Stimulated activated CD4-positive, alpha-beta T cell treated with anti-CD3 and anti-CD28 coated beads, Interleukin-4, amount 100 ng/mL, for 24 hours (primary cell): ENCODE results near the gene CCDC12.

Source experiments
- DNase-seq: peaks from one replicate; pipeline ENCODE4 v3.0.0-alpha.2; 2020

CCDC12 gene

DNA sequence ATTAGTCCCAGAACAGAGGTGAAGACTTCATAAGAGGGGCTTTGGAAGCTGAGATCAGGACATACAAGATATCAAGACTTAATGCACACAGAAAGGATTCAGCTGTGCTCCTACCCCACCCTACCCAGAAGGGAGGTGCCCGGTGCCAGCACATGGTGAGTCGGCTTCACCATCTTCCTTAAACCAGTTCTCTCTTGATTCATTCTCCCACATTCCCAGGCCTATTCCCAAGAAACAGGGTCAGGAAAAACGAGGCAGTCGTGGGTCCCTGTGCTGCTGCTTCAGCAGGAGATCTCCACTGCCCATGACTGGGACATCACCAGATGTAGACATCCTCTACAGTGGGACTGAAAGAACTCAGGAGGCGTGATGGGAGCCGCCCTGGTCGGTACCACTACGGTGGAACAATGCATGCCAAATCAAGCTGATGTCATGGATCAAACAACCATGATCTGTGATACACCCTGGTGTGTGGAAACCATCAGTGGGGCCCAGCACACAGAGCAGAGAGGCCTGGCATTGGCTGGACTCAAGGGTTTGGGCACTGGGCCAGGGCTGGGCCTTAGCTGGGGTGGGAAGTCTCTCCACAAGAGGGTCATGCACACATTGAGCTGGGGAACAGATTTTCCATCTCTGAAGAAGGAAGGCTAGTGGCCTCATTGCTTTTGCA, 41.9 kb downstream of the CCDC12 start:
- no peak for DNase-seq

GRCh38 chr3:46934072-46934471, 42.5 kb downstream of the CCDC12 start:
- no peak for DNase-seq

- DNase-seq, result no peak
Measured at GRCh38 chr3:46933261-46933660, 43.3 kb downstream of the CCDC12 start.

DNA sequence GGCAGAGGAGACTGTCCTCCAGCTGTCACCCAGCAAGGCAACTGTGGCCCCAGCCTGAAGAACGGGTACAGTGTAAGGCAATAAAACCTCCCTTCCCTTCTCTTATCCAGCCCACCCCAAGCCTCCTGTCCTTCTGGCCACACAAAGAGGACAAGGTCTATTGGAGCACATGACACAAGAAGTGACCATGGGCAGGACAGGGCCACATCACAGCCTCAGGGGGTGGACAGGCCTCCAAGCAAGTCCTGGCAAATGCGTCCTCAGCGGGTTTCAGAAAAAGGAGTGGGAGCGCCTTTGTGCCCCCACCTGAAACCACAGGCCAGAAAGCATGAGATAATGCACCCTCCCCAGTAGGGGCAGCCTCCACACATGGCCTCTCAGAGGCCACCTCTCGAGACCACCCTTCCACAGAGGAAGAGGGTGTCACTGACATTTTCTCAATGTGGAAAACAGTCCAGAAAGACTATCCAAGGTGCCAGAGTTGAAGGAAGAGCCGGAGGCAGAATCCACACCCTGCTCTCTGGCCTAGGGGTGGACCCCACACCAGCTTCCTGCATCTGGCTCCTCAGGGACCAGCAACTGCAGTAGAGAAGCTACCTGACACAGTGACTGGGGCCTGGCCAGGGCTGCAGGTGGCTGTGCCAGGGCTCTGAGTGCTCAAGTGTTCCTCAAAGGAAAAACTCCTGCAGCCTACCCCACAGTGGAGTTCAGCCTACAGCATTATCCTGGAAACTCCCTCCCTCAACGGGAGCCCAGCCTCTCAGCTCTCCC, 43.9 kb downstream of the CCDC12 start:
- no peak for DNase-seq

GRCh38 chr3:46931631-46932331, 44.8 kb downstream of the CCDC12 start:
- DNase-seq, result no peak

DNA sequence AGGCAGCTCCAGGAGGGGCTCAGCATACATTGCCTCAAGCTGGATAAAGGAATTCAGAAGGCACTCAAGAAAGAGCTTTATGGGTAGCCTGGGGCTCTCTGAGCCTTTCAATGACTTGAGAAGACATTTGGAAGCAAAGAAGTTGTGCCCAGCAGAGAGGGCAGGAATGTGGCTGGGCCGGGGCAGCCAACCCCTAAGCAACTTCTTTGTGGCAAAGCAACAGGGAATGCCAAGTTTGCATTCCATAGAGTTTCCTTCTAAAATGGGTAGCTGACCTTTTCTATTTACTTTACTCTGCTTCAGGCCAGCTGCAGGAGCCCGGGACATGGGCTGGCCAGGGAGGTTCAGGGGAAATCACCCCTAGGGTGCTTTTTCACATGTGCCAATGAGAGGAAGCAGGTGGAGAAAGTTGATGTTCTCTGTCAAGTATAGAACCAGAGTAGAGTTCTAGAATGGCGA, 45.6 kb downstream of the CCDC12 start:
- DNase-seq, result no peak

- DNase-seq, result no peak
Measured at GRCh38 chr3:46930166-46930944, 46.2 kb downstream of the CCDC12 start.

DNA sequence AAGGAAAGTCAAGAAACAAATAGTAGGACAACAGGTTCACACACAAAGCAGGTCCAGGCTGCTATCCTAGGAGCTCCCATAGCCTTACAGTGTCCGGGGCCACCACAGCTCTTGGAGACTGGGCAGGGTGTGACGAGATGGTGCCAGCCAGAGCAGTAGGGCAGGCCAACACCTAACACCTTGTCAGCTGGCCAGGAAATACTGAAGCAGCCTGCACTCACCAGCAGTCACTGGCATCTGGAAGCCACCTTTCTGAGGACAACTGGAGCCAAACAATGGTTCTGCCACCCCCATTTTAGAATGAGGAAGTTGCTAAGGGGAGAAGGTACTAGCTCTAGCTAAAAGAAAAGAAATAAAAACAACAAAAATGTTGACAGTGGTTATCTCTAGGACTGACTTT, 47.2 kb downstream of the CCDC12 start:
- DNase-seq, result no peak

DNA sequence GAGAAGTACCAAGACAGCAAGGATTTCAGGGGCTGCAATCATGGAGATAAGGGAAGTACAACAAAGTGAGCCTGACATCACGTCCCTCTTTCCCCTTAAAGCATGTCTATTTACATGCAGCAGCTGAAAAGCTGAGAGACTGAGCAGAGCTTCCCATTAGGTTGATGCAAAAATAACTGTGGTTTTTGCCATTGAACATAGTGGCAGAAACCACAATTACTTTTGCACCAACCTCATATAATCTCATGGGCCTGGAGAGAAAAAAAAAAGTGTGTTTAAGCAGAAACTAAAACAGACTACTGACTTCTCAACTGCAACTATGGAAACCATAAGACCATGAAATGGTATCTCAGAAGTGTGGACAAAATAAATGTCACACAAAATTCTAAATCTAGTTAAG, 48.3 kb downstream of the CCDC12 start:
- no peak for DNase-seq

GRCh38 chr3:46927718-46928073, 48.8 kb downstream of the CCDC12 start:
- DNase-seq, result no peak

DNA sequence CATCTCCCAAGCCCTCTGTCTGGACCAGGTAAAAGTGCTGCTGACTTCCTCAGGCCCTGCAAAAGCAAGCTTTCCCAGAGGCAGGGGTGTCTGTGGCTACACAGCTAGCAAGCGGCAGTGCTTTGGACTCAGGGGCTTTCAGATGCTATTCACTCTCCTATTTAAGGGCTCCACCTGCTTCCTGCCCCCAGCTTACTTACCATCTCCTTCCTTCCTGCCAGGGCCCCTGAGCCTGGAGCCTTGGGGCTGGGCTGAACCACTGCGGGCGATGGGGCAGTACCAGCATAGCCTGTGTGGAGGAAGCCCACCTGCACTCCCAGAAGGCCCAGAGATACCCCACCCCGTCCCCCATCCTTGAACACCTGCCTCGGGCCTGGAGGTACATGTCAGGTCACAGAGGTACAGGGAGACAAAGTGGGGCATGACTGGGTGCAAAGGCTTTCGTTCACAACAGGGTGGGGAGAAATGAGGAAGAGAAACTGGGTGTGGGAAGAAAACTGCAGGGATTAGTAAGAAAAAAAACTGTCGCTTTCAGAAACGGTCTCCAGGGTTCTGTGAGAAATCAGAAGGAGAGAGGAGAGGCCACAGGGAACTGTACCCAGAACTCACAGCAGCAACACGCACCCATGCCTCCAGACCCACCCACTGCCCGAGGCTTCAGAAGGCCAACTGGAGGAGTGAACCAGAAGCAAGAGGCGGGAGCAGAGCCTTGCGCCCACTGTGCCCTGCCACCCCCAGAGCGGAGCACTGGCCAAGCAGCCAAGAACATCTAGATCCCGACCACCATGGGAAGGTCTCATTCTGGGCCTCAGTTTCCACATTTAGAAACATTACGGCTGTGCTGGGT, 49.5 kb downstream of the CCDC12 start:
- no peak for DNase-seq

DNA sequence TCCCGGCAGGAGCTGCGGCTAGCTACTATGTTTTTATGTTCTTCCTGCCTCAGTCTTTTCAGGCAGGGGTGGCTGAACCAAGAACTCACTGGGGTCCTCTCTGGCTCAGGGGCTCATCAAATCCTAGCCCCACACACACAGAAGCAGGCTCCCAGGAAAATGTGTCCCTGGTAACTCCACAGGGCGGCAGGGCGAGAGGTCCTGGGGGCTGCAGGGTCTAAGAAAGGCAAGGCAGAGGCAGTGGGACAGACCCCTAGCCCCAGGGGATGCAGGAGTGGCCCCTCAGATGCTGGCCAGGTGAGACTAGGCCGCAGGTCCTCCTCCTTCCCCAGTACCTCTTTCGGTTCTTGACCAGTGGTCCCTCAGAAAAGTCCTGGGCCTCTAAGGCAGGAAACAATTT, 50.1 kb downstream of the CCDC12 start:
- no peak for DNase-seq

- DNase-seq, result no peak
Measured at GRCh38 chr3:46926039-46926438, 50.5 kb downstream of the CCDC12 start.

GRCh38 chr3:46925585-46925934, 51.0 kb downstream of the CCDC12 start:
- DNase-seq, result no peak

DNA sequence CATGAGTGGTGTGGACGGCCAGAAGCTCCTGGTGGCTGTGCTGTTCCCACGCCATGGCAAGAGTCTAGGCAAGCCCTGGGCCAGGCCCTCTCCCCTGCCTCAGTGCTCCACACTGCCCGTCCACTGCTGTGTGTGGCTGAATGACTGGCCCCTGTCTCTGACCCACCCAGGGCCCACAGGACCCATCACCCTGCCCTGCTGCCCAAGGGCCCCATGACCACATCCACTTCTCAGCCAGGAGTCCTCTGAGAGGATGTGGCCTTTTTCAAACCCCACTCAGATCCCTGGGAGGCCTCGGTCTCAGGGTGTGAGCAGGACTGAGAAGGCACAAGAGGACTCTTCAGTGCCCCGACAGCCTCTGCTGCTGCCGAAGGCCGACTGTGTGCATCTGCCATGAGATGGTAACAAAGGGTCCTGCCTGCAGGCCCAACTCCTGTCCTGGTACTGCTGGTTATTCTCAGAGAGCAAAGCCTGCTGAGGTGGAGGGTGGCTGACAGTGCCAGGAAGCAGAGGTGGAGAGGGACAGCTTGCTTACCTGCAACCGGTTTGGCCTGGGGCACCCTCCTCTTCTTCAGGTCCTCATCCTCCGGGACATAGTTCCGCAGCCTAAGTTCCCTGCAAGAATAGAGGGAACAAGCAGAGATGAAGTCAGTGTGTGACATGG, 51.5 kb downstream of the CCDC12 start:
- no peak for DNase-seq

DNA sequence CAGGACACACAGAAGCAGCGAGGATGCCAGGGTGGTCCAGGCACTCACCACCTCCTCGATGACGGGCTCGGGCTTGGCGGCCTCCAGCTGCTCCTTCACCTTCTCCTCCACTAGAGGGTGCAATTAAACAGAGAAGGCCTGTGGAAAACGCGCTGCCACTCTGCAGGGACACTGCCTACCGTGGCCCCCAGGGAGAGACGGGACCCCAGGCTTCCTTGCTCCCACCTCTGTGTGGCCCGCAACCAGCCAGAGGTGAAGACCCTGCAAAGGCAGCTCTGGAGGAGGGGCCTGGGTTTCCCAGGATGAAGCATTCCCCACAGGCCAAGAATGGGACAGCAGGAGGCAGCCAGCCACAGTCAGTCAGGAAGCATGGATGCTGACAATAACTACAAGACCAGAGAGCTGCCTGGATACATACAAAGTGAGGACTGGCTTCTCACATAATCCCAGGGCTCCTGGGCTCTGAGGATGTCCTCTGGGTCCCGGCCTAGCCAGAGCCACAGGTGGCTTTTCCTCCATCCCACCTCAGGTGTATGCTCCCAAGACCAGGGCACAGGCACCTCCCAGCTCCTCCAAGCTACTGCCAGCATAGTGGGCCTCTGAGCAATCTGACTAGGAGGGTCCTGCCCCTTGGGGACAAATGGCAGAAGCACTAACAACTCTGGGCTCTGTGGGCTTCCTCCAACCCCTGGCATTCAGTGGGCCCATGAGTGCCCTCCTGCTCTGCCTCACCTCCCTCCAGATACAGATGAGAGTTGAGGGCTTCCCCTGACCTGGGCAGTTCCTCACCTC, 52.8 kb downstream of the CCDC12 start:
- peak; percentile 42 for DNase-seq

GRCh38 chr3:46922871-46923558, 53.5 kb downstream of the CCDC12 start:
- DNase-seq, result no peak

DNA sequence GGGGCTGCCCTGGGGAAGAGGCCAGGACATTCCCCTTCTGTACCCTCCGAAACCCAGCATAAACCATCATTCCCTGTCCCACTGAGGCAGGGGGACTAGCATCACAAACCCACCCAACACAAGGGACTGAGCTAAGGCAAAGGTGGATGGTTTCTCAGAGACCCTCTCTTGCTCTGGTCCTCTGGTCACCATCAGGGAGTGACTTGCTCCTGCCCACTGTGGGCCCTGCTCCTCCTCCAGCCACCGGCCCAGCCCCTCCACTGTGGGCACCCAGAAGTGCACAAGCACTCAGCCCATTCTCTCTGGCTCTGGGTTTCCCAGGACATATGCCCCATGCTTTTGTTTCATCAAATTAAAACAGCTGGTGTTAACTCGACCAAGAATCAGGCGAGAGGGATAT, 54.1 kb downstream of the CCDC12 start:
- DNase-seq, result no peak

GRCh38 chr3:46921871-46922271, 54.7 kb downstream of the CCDC12 start:
- DNase-seq, result no peak

GRCh38 chr3:46921041-46921440, 55.5 kb downstream of the CCDC12 start:
- DNase-seq, result no peak
